Measurements from ENCODE around the gene TCTA.
"Not testable (repeated sequence)": the region's sequence is repeated elsewhere in the genome, so short reads cannot be mapped to it uniquely, and the experiment has no call there.

TCTA gene, protein sequence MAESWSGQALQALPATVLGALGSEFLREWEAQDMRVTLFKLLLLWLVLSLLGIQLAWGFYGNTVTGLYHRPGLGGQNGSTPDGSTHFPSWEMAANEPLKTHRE

GRCh38 chr3:49411968-49412631 is at the start of gene TCTA, which contains the start of gene RHOA:
Gene TCTA (plus strand): TSS chr3:49412423. CDS start chr3:49412427, 4 bp downstream.
Gene RHOA (minus strand): TSS chr3:49411976. CDS start chr3:49375589, 36,387 bp downstream.
- DNase-seq = peak; percentile 94

DNA sequence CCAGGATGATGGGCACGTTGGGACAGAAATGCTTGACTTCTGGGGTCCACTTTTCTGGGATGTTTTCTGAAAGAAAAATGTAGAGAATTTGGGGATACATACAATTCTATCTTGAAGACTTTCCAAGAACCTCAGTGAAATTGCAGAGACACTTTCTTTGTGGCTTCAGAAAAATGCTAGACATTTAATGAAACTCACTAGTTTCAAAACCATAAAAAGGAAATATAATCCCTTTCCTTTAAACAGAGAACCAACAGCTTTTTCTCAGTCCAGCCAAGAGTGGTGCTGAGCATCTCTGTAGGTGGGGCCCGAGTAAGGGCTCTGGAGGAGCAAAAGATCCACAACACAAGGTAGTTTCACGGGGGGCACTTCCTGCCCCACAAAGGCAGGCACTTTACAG is 49.7 kb upstream of the TCTA start:
- no peak for DNase-seq

- DNase-seq = no peak
Measured at GRCh38 chr3:49370585-49371290, 41.5 kb upstream of the TCTA start.

DNA sequence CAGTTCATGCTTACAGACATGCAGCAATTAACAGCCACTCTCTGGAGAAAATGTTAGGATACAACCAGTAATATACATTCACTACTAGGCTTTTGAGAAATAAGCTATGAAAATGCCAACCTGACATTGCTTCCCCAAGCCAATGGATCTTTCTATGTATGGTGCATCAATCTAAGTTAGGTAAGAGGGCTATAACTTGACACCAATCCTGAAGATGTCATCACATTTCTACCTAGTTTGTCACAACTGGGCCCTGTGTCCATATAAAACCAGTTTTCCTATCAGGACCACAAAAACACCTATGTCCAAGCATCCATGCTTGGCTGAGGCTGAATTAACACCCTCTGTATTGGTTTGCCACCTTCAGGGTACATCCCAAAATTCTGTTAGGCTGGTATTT is 40.3 kb upstream of the TCTA start:
- no peak for DNase-seq

DNA sequence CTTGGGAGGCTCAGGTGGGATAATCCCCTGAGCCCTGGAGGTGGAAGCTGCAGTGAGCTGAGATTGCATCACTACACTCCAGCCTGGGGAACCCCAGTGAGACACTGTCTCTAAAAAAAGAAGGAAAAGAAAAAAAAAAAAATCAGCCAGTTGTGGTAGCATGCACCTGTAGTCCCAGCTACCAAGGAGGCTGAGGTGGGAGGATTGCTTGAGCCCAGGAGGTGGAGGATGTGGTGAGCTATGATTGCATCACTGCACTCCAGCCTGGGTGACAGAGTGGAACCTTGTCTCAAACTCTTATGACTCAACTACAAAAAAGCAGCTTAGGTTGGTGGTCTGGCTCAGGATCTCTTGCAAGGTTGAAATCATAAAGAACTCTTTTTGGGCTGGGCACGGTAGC is 34.7 kb upstream of the TCTA start:
- no peak for DNase-seq

DNA sequence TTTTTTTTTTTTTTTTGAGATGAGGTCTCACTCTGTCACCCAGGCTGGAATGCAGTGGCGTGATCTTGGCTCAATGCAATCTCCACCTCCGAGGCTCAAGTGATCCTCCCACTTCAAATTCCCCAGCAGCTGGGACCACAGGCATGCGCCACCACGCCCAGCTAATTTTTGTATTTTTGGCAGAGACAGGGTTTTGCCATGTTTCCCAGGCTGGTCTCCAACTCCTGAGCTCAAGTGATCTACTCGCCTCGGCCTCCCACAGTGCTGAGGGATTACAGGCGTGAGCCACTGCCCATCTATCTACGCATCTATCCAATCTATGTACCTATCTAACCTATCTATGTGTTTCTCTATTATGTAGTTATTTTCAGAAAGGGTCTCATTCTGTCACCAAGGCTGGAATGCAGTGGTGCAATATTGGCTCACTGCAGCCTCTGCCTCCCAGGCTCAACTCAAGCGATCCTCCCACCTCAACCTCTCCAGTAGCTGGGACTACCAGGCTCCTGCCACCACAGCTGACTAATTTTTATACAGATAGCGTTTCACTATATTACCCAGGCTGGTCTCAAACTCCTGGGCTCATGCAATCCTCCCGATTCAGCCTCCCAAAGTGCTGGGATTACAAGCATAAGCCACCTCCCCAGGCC is 33.9 kb upstream of the TCTA start:
- no peak for DNase-seq

- DNase-seq = no peak
Measured at GRCh38 chr3:49383387-49383786, 28.8 kb upstream of the TCTA start.

DNA sequence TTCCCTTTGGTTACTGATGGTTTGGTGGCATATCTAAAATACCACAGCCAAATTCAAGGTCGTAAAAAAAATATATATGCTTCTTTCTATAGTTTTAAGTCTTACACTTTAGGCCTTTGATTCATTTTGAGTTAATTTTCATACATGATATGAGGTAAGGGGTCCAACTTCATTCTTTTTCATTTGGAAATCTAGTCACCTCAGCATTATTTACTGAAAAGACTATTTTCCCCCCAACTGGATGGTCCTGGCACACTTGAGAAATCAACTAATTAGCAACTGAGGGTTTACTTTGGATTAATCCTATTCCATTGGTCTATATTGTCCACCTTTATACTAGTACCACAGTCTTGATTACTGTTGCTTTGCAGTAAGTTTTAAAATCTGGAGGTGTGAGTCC is 26.6 kb upstream of the TCTA start:
- no peak for DNase-seq

DNA sequence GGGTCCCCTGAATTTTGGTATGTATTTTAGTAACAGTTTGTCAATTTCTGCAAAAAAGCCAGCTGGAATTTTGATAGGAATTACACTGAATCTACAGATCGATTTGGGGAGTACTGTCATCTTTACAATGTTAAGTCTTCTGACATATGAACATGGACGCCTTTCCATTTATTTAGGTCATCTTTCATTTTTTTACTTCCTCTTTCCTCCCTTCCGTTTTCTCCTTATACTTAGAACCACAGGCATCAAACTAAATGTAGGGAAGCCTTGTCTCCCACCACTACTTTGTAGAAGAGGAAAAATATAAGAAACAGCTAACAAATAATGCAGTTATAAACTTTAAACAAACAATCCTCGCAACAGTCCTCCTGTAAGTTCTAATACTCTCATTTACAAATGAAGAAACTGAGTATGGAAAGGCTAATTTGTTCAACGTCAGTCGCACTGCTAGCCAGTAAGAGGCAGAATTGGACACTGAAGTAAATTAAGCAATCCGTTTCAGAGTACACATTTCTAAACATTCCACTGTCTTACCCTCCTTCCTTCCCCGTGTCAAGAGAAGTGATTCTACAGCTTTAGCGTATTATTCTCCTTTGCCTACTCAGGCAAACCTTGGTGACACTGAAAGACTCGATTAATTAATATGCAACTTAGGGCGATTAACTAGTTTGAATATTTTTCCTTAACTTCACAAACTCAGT is 26.0 kb upstream of the TCTA start:
- DNase-seq = peak; percentile 56

DNA sequence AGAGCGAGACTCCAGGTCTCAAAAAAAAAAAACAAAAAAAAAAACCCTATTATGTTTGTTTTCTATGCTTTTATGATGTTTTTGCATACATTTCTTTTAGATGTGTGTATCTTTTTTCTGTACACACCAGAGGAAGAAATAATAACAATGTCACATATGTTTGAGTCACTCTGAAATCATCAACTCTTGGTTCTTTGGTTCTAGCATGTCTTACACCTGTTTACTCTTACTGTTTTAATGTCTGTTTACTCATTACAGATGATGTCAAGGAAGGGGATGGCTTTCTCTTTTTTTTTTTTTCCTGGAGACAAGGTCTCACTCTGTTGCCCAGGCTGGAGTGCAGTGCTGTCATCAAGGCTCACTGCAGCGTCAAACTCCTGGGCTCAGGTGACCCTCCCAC is 24.5 kb upstream of the TCTA start:
- DNase-seq = no peak

DNA sequence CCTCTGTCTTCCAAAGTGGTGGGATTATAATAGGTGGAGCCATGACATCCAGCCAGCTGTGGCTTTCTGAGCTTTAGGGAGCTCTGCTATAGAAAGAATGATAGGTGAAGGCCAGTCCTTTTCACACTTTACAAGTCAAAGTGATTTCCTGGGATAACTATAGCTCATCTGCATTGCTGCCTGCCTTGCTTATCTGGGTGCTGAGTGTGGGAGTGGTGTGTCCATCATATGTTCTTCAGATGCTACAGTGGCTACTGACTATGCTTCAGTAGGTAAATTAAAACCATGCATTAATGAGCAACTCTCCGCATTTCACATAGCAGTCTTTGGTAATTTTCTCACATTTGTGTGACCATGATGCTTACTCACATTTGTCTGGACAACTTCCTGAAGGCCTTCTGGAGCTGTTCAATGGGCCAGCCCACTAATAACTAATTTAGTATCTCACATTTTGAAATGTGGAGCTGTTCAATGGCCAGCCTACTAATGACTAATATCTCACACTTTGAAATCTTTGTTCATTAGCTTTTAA is 23.9 kb upstream of the TCTA start:
- DNase-seq = no peak

- no peak for DNase-seq
Measured at GRCh38 chr3:49389297-49389696, 22.9 kb upstream of the TCTA start.

DNA sequence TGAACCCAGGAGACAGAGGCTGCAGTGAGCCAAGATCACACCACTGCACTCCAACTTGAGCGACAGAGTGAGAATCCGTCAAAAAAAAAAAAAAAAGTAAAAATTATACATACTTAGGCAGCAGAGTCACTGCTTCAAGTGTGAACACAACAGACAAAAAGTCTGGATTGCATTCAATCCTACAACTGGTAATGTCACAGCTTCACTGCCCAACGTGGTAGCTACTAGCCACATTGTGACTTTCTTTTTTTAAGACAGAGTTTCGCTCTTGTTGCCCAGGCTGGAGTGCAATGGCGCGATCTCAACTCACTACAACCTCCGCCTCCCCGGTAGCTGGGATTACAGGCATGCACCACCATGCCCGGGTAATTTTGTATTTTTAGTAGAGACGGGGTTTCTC is 20.9 kb upstream of the TCTA start:
- not testable (repeated sequence) for DNase-seq

DNA sequence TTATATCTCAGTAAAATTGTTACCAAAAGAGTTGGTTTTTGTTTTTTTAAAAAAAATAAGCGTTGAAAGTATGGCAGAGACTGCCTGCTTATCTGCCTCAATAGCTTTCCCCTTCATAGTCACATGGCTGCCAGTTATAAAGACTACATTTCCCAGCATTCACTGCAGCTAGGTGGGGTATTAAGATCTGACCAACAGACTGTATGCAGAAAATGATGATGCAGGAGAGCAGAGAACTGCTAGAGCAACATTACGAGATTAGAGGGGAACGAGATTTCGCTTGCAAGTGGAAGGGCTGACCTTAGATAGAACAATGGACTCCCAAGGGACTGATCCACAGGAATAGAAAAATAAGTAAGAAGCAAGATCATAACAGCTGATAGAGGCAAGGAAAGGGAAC is 14.8 kb upstream of the TCTA start:
- DNase-seq = peak; percentile 58

DNA sequence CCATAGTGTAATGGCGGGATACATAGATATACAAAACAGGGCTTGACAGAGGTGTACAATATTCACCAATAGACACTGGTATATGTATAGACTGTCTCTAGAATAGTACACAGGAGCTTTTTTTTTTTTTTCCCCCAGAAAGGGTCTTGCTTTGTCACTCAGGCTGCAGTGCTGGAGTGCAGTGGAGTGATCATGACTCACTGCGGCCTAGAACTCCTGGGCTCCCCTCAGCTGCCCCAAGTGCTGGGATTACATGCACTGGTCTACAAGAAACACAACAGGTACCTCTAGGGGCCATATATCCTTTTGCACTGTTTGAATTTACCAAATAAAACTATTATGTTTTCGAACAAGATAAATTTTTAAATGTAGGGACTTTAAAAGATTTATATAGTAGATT is 12.8 kb upstream of the TCTA start:
- DNase-seq = no peak

DNA sequence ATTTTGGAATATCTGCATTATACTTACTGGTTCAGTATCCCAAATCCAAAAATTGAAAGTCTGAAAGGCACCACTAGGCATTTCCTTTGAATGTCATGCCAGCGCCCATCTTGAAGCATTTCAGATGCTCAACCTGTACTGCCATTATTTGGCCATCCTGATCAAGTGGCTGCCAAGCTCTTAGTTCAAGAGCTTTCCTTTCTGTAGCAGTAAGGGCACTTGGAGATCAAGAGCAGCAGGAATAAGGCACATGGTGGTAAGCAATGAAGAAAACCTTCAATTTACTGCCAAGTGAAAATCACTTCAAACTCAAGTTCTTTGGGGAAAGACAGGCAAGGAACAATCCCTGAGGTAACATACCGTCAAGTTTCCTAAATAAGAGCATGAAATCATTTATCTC is 10.5 kb upstream of the TCTA start:
- no peak for DNase-seq

- DNase-seq = no peak
Measured at GRCh38 chr3:49403891-49404290, 8.3 kb upstream of the TCTA start.

DNA sequence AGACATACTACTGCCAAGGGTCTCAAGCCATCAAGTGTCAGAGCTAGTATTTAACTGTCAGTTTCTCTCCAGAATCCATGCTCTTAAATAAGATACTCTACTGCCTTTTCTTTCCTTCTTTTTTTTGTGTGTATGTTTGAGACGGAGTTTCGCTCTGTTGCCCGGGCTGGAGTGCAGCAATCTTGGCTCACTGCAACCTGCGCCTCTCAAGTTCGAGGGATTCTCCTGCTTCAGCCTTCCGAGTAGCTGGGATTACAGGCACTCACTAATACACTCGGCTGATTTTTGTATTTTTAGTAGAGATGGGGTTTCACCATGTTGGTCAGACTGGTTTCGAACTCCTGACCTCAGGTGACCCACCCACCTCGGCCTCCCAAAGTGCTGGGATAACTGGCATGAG is 6.7 kb upstream of the TCTA start:
- DNase-seq = not testable (repeated sequence)

DNA sequence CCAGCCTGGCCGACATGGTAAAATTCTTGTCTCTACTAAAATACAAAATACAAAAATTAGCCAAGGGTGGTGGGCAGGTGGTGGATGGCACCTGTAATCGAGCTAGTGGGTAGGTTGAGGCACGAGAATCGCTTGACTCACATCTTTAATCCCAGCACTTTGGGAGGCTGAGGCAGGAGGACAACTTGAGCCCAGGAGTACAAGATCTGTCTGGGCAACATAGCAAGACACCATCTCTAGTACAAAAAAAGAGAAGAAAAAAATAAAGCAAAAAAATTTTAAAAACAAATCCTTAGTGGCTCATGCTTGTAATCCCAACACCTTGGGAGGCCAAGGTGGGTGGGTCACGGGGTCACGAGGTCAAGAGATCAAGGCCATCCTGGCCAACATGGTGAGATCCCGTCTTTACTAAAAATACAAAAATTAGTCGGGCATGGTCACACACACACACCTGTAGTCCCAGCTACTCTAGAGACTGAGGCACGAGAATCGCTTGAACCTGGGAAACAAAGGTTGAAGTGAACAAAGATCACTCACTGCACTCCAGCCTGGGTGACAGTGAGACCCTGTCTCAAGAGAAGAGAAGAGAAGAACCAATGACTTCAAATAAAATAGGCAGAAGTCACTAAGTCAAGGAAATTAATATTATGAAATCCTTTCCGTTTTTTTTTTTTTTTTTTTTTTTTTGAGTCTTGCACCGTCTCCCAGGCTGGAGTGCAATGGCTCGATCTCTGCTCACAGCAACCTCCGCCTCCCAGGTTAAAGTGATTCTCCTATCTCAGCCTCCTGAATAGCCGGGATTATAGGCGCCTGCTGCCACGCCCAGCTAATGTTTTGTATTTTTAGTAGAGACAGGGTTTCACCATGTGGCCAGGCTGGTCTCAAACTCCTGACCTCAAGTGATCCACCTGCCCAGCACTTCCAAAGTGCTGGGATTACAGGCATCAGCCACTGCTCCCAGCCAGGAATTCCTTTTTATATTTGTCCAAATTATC is 5.4 kb upstream of the TCTA start:
- DNase-seq = no peak

- DNase-seq = no peak
Measured at GRCh38 chr3:49410066-49410845, 2.0 kb upstream of the TCTA start.

All from OCI-M1 (cell line).